ENCODE results near the gene ACVRL1. TPM values are rescaled to one million over a fixed set of nuclear protein-coding genes. Genes with fewer than 3 reads are reported as not detected.

ACVRL1 gene
- total RNA-seq, 1 experiment from 2014 or later = not detected

GRCh38 chr12:51944608-51945233 is 37.4 kb downstream of the ACVRL1 start:
- Mint-ChIP-seq H3K27me3 (ENCODE audit: low read depth) (peaks cover 69% of the 10 kb centered on the region), H3K27ac (no peak overlapping the region), H3K4me1 (peaks cover 6 to 7% of the 10 kb centered on the region in 2 experiments; a peak in 3 of 4 replicates), H3K4me3 (no peak overlapping the region), H3K9me3 (peaks cover 12 to 15% of the 10 kb centered on the region in 2 experiments), H3K36me3 (ENCODE audit: insufficient read depth in 1 of 3, low read depth in 3 of 3) (peaks cover 0 to 5% (median 5%) of the 10 kb centered on the region in 3 experiments; a peak in 4 of 7 replicates)
- H3T11ph ChIP-seq (ENCODE audit: low read length) = no peak overlapping the region
- no peak overlapping the region for H4K8ac ChIP-seq (replicated peaks; ENCODE audit: insufficient read length, low read depth, low read length)
- no peak overlapping the region for H3K9ac ChIP-seq (ENCODE audit: extremely low read depth, insufficient read length, low read length)
- H2AFZ ChIP-seq (ENCODE audit: low read length) = no peak overlapping the region
- H2BK5ac ChIP-seq (ENCODE audit: insufficient read length, low read length) = no peak overlapping the region
- no peaks in the 10 kb centered on the region for H3K23me2 ChIP-seq (ENCODE audit: insufficient read length, low read depth, low read length, poor library complexity, severe bottlenecking)
- no peaks in the 10 kb centered on the region for H3K79me2 ChIP-seq (ENCODE audit: insufficient read depth, low read length)
- no peaks in the 10 kb centered on the region for H4K20me1 ChIP-seq (ENCODE audit: control insufficient read depth, insufficient read depth, insufficient read length)
- H2BK15ac ChIP-seq (ENCODE audit: low read depth, low read length) = no peak overlapping the region
- H3K79me1 ChIP-seq (ENCODE audit: insufficient read depth, low read depth, low read length, poor library complexity, severe bottlenecking) = no peaks in the 10 kb centered on the region
- no peak overlapping the region for H3K4me2 ChIP-seq (ENCODE audit: insufficient read depth, insufficient read length, low read length)
- no peak overlapping the region for H2AK5ac ChIP-seq (ENCODE audit: insufficient read length, low read length)
- TF ChIP-seq, protein P1, sequence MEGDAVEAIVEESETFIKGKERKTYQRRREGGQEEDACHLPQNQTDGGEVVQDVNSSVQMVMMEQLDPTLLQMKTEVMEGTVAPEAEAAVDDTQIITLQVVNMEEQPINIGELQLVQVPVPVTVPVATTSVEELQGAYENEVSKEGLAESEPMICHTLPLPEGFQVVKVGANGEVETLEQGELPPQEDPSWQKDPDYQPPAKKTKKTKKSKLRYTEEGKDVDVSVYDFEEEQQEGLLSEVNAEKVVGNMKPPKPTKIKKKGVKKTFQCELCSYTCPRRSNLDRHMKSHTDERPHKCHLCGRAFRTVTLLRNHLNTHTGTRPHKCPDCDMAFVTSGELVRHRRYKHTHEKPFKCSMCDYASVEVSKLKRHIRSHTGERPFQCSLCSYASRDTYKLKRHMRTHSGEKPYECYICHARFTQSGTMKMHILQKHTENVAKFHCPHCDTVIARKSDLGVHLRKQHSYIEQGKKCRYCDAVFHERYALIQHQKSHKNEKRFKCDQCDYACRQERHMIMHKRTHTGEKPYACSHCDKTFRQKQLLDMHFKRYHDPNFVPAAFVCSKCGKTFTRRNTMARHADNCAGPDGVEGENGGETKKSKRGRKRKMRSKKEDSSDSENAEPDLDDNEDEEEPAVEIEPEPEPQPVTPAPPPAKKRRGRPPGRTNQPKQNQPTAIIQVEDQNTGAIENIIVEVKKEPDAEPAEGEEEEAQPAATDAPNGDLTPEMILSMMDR (conservative IDR thresholded peaks at IDR 0.05) = no peak
- H2BK20ac ChIP-seq (ENCODE audit: low read depth, low read length, poor library complexity, severe bottlenecking) = no peak overlapping the region
- H3K4ac ChIP-seq (ENCODE audit: low read depth, low read length) = no peak overlapping the region
- H3K18ac ChIP-seq (ENCODE audit: insufficient read length, low read depth, low read length) = no peak overlapping the region
- H4K91ac ChIP-seq (ENCODE audit: insufficient read length, low read depth, low read length) = no peak overlapping the region
- H3K27me3 ChIP-seq (ENCODE audit: insufficient read depth, low read length) = peaks cover 16% of the 10 kb centered on the region; the same call in 1 of the 2 replicates
- H3K56ac ChIP-seq (ENCODE audit: insufficient read length, low read depth, low read length) = no peak overlapping the region
- H2BK12ac ChIP-seq (ENCODE audit: insufficient read length, low read depth, low read length) = no peak overlapping the region
- H4K5ac ChIP-seq (ENCODE audit: insufficient read length, low read depth, low read length) = no peak overlapping the region
- no peak for DNase-seq
- H3K9me3 ChIP-seq (ENCODE audit: control insufficient read depth, low read depth, low read length) = peaks cover 5% of the 10 kb centered on the region
- H3K14ac ChIP-seq (ENCODE audit: insufficient read depth, low read length) = no peak overlapping the region
- H3K27ac ChIP-seq (ENCODE audit: insufficient read length, low read depth, low read length) = no peak overlapping the region
- H2BK120ac ChIP-seq (ENCODE audit: low read depth, low read length, poor library complexity, severe bottlenecking) = no peak overlapping the region
- no CpG with 5 or more reads among the region's 1 CpG for WGBS (ENCODE audit: extremely low coverage, insufficient read length, low lambda C conversion rate)
- no peaks in the 10 kb centered on the region; the same call in 1 of the 2 replicates for H3K4me1 ChIP-seq (ENCODE audit: insufficient read depth, low read length)
- H3K23ac ChIP-seq (ENCODE audit: insufficient read length, low read depth, low read length) = no peak overlapping the region
